ENCODE data around the gene FAM209A.
"Not testable (repeated sequence)": the region's sequence is repeated elsewhere in the genome, so short reads cannot be mapped to it uniquely, and the experiment has no call there.

Gene FAM209A

DNA sequence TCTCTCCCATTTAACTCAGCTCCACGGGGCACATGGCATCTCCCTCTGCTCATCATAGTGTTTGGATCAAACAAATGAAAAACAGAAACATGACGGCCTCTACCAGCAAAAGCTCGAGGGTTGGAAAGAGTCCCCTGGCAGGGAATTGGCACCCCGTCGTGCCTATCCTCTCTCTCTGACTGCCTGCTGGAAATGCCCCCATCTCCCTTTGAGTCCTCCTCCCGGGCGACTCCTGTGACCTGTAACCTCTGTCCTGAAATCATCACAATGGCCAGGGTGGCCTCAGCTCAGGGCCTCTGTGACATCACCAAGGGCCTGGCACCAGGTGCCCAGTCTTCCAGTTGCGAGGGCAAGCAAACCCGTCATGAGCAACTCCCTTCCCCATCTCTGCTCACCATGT is 8.4 kb downstream of the FAM209A start, which contains the start of gene FAM209B:
FAM209B (plus strand) TSS at position 301 of the 400 bp plus-strand sequence; CDS start at position 397, 96 bp downstream.
- H3K27me3 ChIP-seq (ENCODE audit: control insufficient read depth, insufficient read depth, low read length); H3K4me1 ChIP-seq (ENCODE audit: control insufficient read depth, insufficient read depth, low read length); H3K9me3 ChIP-seq (ENCODE audit: control insufficient read depth, insufficient read depth, low read length); H3K4me3 ChIP-seq (ENCODE audit: low read length); H3K27ac ChIP-seq (ENCODE audit: low read length); DNase-seq (ENCODE audit: low read depth, low spot score); H3K36me3 ChIP-seq (ENCODE audit: control insufficient read depth, insufficient read depth, low read length): not testable (repeated sequence)
- no CpG with 5 or more reads among the region's 9 CpGs for WGBS (ENCODE audit: insufficient coverage, insufficient read length)

DNA sequence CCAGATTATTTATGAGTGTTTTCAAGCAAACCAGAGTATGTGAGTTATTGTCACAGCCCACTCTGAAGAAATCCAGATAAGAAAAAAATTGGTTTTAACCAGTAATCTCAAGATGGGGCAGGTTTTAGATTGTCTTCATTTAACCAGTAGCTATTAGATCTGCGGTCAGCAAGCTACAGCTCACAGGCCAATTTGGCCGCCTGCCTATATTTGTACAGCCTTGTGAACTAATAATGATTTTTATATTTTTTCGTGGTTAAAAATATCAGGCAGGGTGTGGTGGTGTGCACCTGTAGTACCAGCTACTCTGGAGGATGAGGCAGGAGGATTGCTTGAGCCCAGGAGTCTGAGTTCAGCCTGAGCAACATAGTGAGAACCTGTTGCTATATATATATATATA is 13.5 kb downstream of the FAM209A start:
- Histone ChIP-seq H3K27ac (ENCODE audit: low read length) (no peak overlapping the region), H3K9me3 (ENCODE audit: control insufficient read depth, insufficient read depth, low read length) (no peaks in the 10 kb centered on the region; the same call in 1 of the 2 replicates), H3K36me3 (ENCODE audit: control insufficient read depth, insufficient read depth, low read length) (no peaks in the 10 kb centered on the region), H3K4me3 (ENCODE audit: low read length) (no peak overlapping the region), H3K27me3 (ENCODE audit: control insufficient read depth, insufficient read depth, low read length) (no peaks in the 10 kb centered on the region), H3K4me1 (ENCODE audit: control insufficient read depth, insufficient read depth, low read length) (no peaks in the 10 kb centered on the region)
- WGBS (ENCODE audit: insufficient coverage, insufficient read length) = no CpG with 5 or more reads among the region's 3 CpGs
- DNase-seq (ENCODE audit: low read depth, low spot score) = no peak

DNA sequence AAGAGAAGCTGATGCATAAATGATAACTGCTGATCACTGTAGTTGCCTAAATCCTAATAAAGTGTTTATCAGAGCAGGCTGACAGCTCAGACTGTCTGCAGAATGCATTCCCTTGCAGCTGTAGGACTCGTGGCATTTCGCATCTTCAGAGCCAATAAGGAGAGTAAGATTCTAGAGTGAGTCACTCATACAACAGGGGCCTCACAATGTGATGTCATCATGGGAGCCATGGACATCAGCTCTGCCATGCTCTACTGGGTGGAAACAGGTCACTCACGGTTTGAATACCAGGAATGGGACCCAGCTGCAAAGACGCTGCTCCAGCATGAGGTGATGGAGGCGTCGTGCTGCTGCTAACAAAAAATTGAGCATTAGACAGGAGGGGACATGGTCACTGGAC is 15.9 kb downstream of the FAM209A start:
- no peaks in the 10 kb centered on the region for H3K4me1 ChIP-seq (ENCODE audit: control insufficient read depth, insufficient read depth, low read length)
- H3K36me3 ChIP-seq (ENCODE audit: control insufficient read depth, insufficient read depth, low read length) = no peaks in the 10 kb centered on the region
- no peak overlapping the region for H3K27ac ChIP-seq (ENCODE audit: low read length)
- no peaks in the 10 kb centered on the region; the same call in 1 of the 2 replicates for H3K9me3 ChIP-seq (ENCODE audit: control insufficient read depth, insufficient read depth, low read length)
- WGBS (ENCODE audit: insufficient coverage, insufficient read length) = no CpG with 5 or more reads among the region's 6 CpGs
- no peak overlapping the region for H3K4me3 ChIP-seq (ENCODE audit: low read length)
- no peaks in the 10 kb centered on the region for H3K27me3 ChIP-seq (ENCODE audit: control insufficient read depth, insufficient read depth, low read length)
- no peak for DNase-seq (ENCODE audit: low read depth, low spot score)

GRCh38 chr20:56542489-56543030 is 18.0 kb downstream of the FAM209A start:
- no peak for DNase-seq (ENCODE audit: low read depth, low spot score)
- H3K27ac ChIP-seq (ENCODE audit: low read length) = no peak overlapping the region
- no peak overlapping the region for H3K4me3 ChIP-seq (ENCODE audit: low read length)
- H3K27me3 ChIP-seq (ENCODE audit: control insufficient read depth, insufficient read depth, low read length) = no peaks in the 10 kb centered on the region
- H3K9me3 ChIP-seq (ENCODE audit: control insufficient read depth, insufficient read depth, low read length) = no peaks in the 10 kb centered on the region; the same call in 1 of the 2 replicates
- no peaks in the 10 kb centered on the region for H3K4me1 ChIP-seq (ENCODE audit: control insufficient read depth, insufficient read depth, low read length)
- no peaks in the 10 kb centered on the region for H3K36me3 ChIP-seq (ENCODE audit: control insufficient read depth, insufficient read depth, low read length)
- no CpG with 5 or more reads among the region's 9 CpGs for WGBS (ENCODE audit: insufficient coverage, insufficient read length)

DNA sequence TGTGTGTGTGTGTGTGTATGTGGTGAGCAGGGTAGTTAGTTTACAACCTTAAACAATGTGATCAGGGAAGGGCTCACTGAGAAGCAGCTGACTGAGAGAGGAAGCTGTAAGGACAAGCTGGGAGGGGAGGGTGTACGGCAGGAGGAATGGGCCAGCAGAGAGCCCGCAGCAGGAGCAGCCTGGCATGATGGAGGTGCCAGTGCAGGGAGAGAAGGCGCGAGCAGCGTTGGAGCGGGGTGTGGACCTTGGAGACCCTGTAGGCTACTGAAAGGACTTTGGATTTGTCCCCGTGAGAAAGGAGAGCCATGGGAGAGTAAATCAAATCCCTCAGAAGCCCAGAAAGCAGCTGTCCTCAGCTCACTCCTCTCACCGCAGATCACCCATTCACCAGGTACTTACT is 27.0 kb downstream of the FAM209A start:
- Histone ChIP-seq H3K36me3 (ENCODE audit: control insufficient read depth, insufficient read depth, low read length) (no peaks in the 10 kb centered on the region), H3K9me3 (ENCODE audit: control insufficient read depth, insufficient read depth, low read length) (no peaks in the 10 kb centered on the region), H3K27me3 (ENCODE audit: control insufficient read depth, insufficient read depth, low read length) (no peaks in the 10 kb centered on the region), H3K4me1 (ENCODE audit: control insufficient read depth, insufficient read depth, low read length) (no peaks in the 10 kb centered on the region), H3K4me3 (ENCODE audit: low read length) (no peak overlapping the region), H3K27ac (ENCODE audit: low read length) (no peak overlapping the region)
- no peak for DNase-seq (ENCODE audit: low read depth, low spot score)
- no CpG with 5 or more reads among the region's 8 CpGs for WGBS (ENCODE audit: insufficient coverage, insufficient read length)

- Histone ChIP-seq H3K27me3 (ENCODE audit: control insufficient read depth, insufficient read depth, low read length) (no peaks in the 10 kb centered on the region), H3K4me1 (ENCODE audit: control insufficient read depth, insufficient read depth, low read length) (no peaks in the 10 kb centered on the region), H3K4me3 (ENCODE audit: low read length) (no peak overlapping the region), H3K36me3 (ENCODE audit: control insufficient read depth, insufficient read depth, low read length) (no peaks in the 10 kb centered on the region), H3K27ac (ENCODE audit: low read length) (no peak overlapping the region), H3K9me3 (ENCODE audit: control insufficient read depth, insufficient read depth, low read length) (no peaks in the 10 kb centered on the region)
- no peak for DNase-seq (ENCODE audit: low read depth, low spot score)
- no CpG with 5 or more reads among the region's 8 CpGs for WGBS (ENCODE audit: insufficient coverage, insufficient read length)
These were observed 28.5 kb downstream of the FAM209A start for GRCh38 chr20:56552911-56553629.

DNA sequence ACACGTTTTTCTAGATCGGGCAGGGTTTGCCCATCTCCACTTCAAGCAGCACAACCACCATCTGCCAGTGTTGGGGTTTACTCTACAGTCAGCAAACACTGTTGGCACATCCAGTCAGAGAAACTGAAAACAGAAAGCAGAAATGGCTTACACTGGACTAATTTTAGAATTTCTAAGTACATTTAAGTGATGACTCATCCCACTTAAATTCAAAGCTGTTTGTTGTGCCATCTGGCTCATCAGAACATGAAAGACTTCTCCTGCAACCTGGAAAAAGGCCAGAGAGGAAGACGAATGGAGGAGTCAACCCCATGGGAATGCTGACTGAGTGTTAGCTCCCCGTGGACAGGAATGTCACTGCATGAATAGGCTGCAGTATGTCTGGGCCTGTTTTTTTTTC is 30.3 kb downstream of the FAM209A start:
- Histone ChIP-seq H3K9me3 (ENCODE audit: control insufficient read depth, insufficient read depth, low read length) (no peaks in the 10 kb centered on the region), H3K27me3 (ENCODE audit: control insufficient read depth, insufficient read depth, low read length) (no peaks in the 10 kb centered on the region), H3K4me1 (ENCODE audit: control insufficient read depth, insufficient read depth, low read length) (no peaks in the 10 kb centered on the region), H3K4me3 (ENCODE audit: low read length) (no peak overlapping the region), H3K36me3 (ENCODE audit: control insufficient read depth, insufficient read depth, low read length) (no peaks in the 10 kb centered on the region), H3K27ac (ENCODE audit: low read length) (no peak overlapping the region)
- DNase-seq (ENCODE audit: low read depth, low spot score) = peak; percentile 31
- no CpG with 5 or more reads among the region's 4 CpGs for WGBS (ENCODE audit: insufficient coverage, insufficient read length)

- WGBS (ENCODE audit: insufficient coverage, insufficient read length) = no CpG with 5 or more reads among the region's 6 CpGs
- DNase-seq (ENCODE audit: low read depth, low spot score) = no peak
- Histone ChIP-seq H3K27ac (ENCODE audit: low read length) (no peak overlapping the region), H3K4me1 (ENCODE audit: control insufficient read depth, insufficient read depth, low read length) (no peaks in the 10 kb centered on the region), H3K27me3 (ENCODE audit: control insufficient read depth, insufficient read depth, low read length) (no peaks in the 10 kb centered on the region), H3K4me3 (ENCODE audit: low read length) (no peak overlapping the region), H3K36me3 (ENCODE audit: control insufficient read depth, insufficient read depth, low read length) (no peaks in the 10 kb centered on the region), H3K9me3 (ENCODE audit: control insufficient read depth, insufficient read depth, low read length) (no peaks in the 10 kb centered on the region)
These were observed 34.4 kb downstream of the FAM209A start for GRCh38 chr20:56558968-56559367.

DNA sequence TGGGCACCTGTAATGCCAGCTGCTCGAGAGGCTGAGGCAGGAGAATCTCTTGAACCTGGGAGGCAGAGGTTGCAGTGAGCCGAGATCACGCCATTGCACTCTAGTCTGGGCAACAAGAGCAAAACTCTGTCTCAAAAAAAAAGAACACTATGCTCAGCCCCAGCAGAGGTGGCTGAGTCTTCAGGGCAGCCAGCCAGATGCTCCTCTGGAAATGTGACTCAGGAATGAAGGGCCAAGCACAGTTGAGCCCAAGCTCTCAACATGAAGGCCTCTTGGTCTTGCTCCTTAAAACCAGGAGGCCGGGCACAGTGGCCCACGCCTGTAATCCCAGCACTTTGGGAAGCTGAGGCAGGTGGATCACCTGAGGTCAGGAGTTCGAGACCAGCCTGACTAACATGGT is 40.0 kb downstream of the FAM209A start:
- not testable (repeated sequence) for H3K27ac ChIP-seq (ENCODE audit: low read length); H3K9me3 ChIP-seq (ENCODE audit: control insufficient read depth, insufficient read depth, low read length); DNase-seq (ENCODE audit: low read depth, low spot score); H3K36me3 ChIP-seq (ENCODE audit: control insufficient read depth, insufficient read depth, low read length); H3K4me3 ChIP-seq (ENCODE audit: low read length); H3K27me3 ChIP-seq (ENCODE audit: control insufficient read depth, insufficient read depth, low read length); H3K4me1 ChIP-seq (ENCODE audit: control insufficient read depth, insufficient read depth, low read length)
- no CpG with 5 or more reads among the region's 6 CpGs for WGBS (ENCODE audit: insufficient coverage, insufficient read length)

- Histone ChIP-seq H3K27me3 (ENCODE audit: control insufficient read depth, insufficient read depth, low read length) (no peaks in the 10 kb centered on the region), H3K4me1 (ENCODE audit: control insufficient read depth, insufficient read depth, low read length) (no peaks in the 10 kb centered on the region), H3K36me3 (ENCODE audit: control insufficient read depth, insufficient read depth, low read length) (no peaks in the 10 kb centered on the region), H3K27ac (ENCODE audit: low read length) (no peak overlapping the region), H3K9me3 (ENCODE audit: control insufficient read depth, insufficient read depth, low read length) (no peaks in the 10 kb centered on the region), H3K4me3 (ENCODE audit: low read length) (no peak overlapping the region)
- WGBS (ENCODE audit: insufficient coverage, insufficient read length) = no CpG with 5 or more reads among the region's 4 CpGs
- DNase-seq (ENCODE audit: low read depth, low spot score) = no peak
These were observed 41.0 kb downstream of the FAM209A start for GRCh38 chr20:56565511-56565910.

GRCh38 chr20:56566621-56567020 is 42.1 kb downstream of the FAM209A start:
- Histone ChIP-seq H3K27me3 (ENCODE audit: control insufficient read depth, insufficient read depth, low read length) (no peaks in the 10 kb centered on the region), H3K4me1 (ENCODE audit: control insufficient read depth, insufficient read depth, low read length) (no peaks in the 10 kb centered on the region), H3K36me3 (ENCODE audit: control insufficient read depth, insufficient read depth, low read length) (no peaks in the 10 kb centered on the region), H3K9me3 (ENCODE audit: control insufficient read depth, insufficient read depth, low read length) (no peaks in the 10 kb centered on the region), H3K27ac (ENCODE audit: low read length) (no peak overlapping the region), H3K4me3 (ENCODE audit: low read length) (no peak overlapping the region)
- no CpG with 5 or more reads among the region's 3 CpGs for WGBS (ENCODE audit: insufficient coverage, insufficient read length)
- no peak for DNase-seq (ENCODE audit: low read depth, low spot score)
